Mammary epithelial cell (primary cell): ENCODE data around the gene HSD17B12.

Experiments
- EZH2 ChIP-seq: IDR thresholded peaks from 2 replicates; pipeline ENCODE4 v1.6.1; 2012; ENCODE audit warnings: low read length, inconsistent platforms, borderline replicate concordance
- TF ChIP-seq, protein P1 (sequence below), 2 donors: IDR thresholded peaks in 1 of 2; conservative IDR thresholded peaks in 1 of 2; 2 replicates each; pipeline ENCODE4 v1.5.1; 2011 to 2012; ENCODE audit warnings: inconsistent platforms in 2 of 2, low read length in 2 of 2, mild to moderate bottlenecking in 2 of 2, control low read depth in 1 of 2, low read depth in 1 of 2; ENCODE audit not compliant: insufficient read depth in 1 of 2; ENCODE audit errors: extremely low read depth in 1 of 2

DNA sequence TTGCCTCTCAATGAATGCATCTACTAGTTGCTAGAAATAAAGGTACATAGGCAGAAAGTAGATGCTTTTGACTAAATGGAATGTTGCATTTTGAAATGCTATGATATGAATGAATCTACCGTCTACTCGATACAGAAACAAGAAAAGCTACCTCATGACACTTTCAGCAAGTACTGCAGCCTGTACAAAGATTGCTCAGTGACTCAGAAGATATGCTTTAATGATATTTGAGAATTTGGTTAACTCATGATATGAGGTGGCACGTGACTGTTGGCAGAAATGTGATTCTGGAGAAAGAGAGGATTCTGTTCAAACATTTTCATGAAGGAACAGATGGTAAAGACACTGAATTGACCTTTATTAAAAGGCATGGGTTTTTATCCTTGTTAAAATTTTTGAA lies 76.0 kb downstream of the HSD17B12 start:
- TF ChIP-seq EZH2, result no peak
- TF ChIP-seq, protein P1, sequence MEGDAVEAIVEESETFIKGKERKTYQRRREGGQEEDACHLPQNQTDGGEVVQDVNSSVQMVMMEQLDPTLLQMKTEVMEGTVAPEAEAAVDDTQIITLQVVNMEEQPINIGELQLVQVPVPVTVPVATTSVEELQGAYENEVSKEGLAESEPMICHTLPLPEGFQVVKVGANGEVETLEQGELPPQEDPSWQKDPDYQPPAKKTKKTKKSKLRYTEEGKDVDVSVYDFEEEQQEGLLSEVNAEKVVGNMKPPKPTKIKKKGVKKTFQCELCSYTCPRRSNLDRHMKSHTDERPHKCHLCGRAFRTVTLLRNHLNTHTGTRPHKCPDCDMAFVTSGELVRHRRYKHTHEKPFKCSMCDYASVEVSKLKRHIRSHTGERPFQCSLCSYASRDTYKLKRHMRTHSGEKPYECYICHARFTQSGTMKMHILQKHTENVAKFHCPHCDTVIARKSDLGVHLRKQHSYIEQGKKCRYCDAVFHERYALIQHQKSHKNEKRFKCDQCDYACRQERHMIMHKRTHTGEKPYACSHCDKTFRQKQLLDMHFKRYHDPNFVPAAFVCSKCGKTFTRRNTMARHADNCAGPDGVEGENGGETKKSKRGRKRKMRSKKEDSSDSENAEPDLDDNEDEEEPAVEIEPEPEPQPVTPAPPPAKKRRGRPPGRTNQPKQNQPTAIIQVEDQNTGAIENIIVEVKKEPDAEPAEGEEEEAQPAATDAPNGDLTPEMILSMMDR (conservative IDR thresholded peaks at IDR 0.05 in 1 of 2, IDR thresholded peaks at IDR 0.05 in 1 of 2; ENCODE audit: extremely low read depth in 1 of 2, insufficient read depth in 1 of 2, low read depth in 1 of 2, low read length in 2 of 2), result no peak
